Hepatic stellate cell (primary cell): Measurements from ENCODE around the gene RPL15.

Experiments
- DNase-seq: peaks from one replicate; pipeline ENCODE4 v3.0.0; 2011; ENCODE audit warnings: low spot score

RPL15 gene

DNA sequence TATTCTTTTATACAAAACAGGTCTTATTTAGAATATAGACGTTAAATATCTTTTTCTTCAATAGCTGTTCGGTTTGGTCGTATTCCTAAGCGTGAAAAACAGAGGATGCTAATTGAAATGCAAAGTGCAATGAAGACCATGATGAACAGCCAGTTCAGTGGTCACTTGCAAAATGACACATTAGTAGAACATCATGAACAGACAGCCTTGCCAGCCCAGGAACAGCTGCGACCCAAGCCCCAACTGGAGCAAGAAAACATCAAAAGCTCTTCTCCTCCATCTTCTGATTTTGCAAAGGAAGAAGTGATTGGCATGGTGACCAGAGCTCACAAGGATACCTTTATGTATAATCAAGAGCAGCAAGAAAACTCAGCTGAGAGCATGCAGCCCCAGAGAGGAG, 45.0 kb downstream of the RPL15 start:
- DNase-seq: no peak

DNA sequence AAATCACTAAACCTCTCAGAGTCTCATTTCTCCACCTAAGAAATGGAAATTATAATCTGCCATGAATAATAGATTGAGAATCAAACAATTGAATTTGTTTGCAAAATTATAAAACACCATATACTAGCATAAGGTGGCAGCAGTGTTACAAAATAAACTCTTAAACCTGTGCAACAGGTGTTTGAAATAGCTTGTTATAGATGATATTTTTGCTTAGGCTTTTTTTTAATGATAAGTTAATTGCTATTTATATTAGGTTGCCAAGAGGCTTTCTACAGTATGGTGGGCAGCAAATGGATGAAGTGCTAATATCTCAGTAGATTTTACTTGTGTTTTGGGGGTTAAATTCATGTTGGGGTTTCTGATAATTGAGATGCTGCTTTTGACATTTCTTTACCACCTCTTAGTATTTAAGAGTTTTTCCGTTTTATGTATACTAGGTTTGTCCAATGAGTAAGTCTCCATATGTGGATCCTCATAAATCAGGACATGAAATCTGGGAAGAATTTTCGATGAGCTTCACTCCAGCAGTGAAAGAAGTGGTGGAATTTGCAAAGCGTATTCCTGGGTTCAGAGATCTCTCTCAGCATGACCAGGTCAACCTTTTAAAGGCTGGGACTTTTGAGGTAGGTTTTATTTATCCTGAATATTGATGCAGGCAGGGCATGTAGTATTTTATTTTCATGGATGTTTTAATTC, 47.8 kb downstream of the RPL15 start:
- no peak for DNase-seq

DNA sequence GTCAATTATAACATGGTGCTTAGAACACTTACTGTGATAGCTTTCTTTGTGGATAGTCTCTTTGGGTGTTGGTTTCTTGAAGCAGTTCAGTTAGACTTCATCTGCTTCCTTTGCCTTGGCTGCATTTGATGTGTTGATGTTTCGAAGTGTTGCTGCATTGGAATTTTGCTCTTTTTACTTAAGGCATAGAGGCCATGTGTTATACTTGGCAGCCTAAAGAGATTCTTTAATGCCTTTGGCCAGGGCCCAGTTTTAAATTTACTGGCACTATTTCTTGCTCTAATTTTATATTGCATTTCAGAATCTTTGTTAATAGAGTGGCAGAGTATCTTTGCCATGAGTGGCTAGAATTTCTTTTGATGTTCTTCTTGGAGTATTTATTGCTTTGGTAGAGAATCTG, 49.4 kb downstream of the RPL15 start:
- DNase-seq: no peak

DNA sequence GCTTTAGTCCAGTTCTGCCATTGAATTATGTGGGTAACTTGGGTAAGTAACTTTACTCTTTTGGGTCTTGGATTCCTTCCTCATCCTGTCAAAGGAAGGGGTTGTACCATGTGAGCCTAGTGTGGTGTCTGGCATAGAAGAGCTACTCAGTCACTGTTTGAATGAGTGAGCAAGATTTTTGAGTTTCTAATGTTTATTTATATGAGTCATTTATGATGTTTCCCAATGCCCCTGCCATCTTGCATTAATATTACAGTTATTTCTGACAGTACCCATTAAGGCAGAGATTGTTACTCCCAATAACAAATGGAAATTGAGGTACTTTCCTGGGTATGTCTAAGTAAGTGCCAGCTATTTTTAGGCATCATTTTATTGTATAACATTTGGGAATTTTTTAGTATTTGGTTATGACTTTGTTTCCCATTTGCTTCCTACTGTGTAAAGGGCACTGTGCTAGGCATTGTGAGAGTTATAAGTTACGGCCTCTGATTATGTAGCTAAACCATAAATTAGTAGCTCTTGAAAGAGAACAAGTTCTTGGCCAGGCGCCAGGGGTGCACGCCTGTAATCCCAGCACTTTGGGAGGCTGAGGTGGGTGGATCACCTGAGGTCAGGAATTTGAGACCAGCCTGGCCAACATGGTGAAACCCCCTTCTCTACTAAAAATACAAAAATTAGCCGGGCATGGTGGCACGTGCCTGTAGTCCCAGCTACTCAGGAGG, 51.7 kb downstream of the RPL15 start:
- DNase-seq: no peak

DNA sequence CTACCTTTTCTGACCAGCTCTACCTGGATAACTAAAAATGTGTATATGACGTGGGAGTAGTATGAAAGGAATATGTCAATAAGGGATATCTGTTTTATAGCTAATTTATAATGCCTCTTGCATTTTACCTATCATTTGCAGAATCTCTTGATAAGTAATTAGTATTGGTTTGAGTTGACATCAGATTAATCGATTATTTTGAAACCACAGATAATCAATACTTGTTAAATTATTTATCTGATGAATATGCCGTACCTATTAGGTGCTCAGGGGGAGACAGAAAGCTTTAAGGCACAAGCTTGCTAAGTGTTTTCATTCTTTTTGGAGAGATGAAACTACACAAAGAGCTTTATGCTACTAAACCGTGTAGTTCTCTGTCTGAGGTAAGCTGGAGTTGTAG, 52.5 kb downstream of the RPL15 start:
- no peak for DNase-seq
